AG10803 (cell line): Measurements from ENCODE around the gene RCBTB2.
A peak's percentile ranks its signal among the peaks of the same experiment; 100 is the strongest.

ENCODE experiments used
- DNase-seq: peaks from one replicate; pipeline ENCODE4 v3.0.0; 2010; ENCODE audit warnings: low read depth
- H3K4me3 ChIP-seq: 2 replicates; pipeline ENCODE4 v1.5.1; 2011; ENCODE audit warnings: mild to moderate bottlenecking, low read length, control low read depth
- CTCF ChIP-seq: conservative IDR thresholded peaks from 2 replicates; pipeline ENCODE4 v1.5.1; 2011; ENCODE audit warnings: mild to moderate bottlenecking, low read length, control low read depth, inconsistent platforms

RCBTB2 gene

GRCh38 chr13:48561466-48562235 lies 28.8 kb upstream of the RCBTB2 start:
- DNase-seq: no peak
- no peak overlapping the region for H3K4me3 ChIP-seq
- no peak for TF ChIP-seq CTCF

- no peak overlapping the region for H3K4me3 ChIP-seq
- no peak for DNase-seq
- no peak for TF ChIP-seq CTCF
These were observed 27.9 kb upstream of the RCBTB2 start for GRCh38 chr13:48560657-48561337.

GRCh38 chr13:48559638-48560320 lies 26.9 kb upstream of the RCBTB2 start:
- no peak overlapping the region for H3K4me3 ChIP-seq
- TF ChIP-seq CTCF: no peak
- DNase-seq: peak; percentile 23

GRCh38 chr13:48556817-48557216 lies 23.9 kb upstream of the RCBTB2 start:
- H3K4me3 ChIP-seq: no peak overlapping the region
- DNase-seq: no peak
- no peak for TF ChIP-seq CTCF

GRCh38 chr13:48555441-48555840 lies 22.6 kb upstream of the RCBTB2 start:
- TF ChIP-seq CTCF: no peak
- no peak overlapping the region for H3K4me3 ChIP-seq
- DNase-seq: no peak

GRCh38 chr13:48551329-48551728 lies 18.4 kb upstream of the RCBTB2 start:
- TF ChIP-seq CTCF: no peak
- no peak for DNase-seq

GRCh38 chr13:48549658-48550057 lies 16.8 kb upstream of the RCBTB2 start:
- DNase-seq: no peak
- H3K4me3 ChIP-seq: no peak overlapping the region
- no peak for TF ChIP-seq CTCF

More at GRCh38 chr13:48551329-48551728, 18.4 kb upstream of the RCBTB2 start:
- H3K4me3 ChIP-seq: no peak overlapping the region
